RWPE1 (cell line): ENCODE measurements around the gene PTGDS.

Experiments
- CTCF ChIA-PET: fragments of 350-600 bp; sonication (Branson Sonifier 250); formaldehyde crosslinking; extraction: SDS; loops from one replicate; lab custom pipeline; 2021; lab: Yijun Ruan, JAX
- POLR2A ChIA-PET: fragments of 400-600 bp; formaldehyde crosslinking; extraction: SDS; loops from one replicate; lab custom pipeline; 2020; ENCODE audit warnings: antibody characterized with exemption; ENCODE audit not compliant: low non-redundant PET; lab: Yijun Ruan, JAX
- DNase-seq: peaks from one replicate; pipeline ENCODE4 v3.0.0; 2012; ENCODE audit warnings: low spot score
- H3K27ac ChIP-seq: fragments of 450-650 bp; 2 replicates; pipeline ENCODE4 v1.5.1; 2017
- CTCF ChIP-seq: fragments of 450-650 bp; conservative IDR thresholded peaks from 2 replicates; pipeline ENCODE4 v1.5.1; 2017; ENCODE audit warnings: low read depth, mild to moderate bottlenecking

The PTGDS gene

DNA sequence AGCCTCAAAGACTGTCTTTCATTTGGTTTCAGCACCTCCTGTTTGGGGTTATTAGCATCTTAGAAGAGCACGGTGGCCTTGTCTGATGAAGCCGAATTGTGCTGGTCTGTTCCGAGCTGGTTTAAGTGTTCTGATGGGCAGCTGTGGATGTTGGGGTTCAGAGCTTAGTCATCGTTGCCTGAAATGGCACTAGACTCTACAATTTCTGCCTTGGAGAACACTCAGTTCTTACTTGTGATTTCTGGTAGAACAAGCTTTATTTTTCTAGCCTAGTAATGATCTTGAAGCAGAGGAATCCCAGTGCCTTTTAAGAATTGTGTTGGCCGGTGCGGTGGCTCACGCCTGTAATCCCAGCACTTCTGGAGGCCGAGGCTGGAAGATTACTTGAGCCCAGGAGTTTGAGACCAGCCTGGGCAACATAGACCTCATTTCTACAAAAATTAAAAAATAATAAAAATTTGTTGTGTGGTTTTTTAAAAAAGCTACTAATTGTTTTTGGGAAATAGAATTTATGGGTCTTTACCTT lies 40.6 kb upstream of the PTGDS start:
- TF ChIP-seq CTCF, result no peak
- ChIA-PET POLR2A (no interaction called here), CTCF (interaction anchor here (1.2 to 1.3 kb wide), 3 partner anchors 93 to 148 kb away, joined by 3 read pairs; no protein-coding TSS in a partner anchor)
- peak overlapping the region; percentile 89 for H3K27ac ChIP-seq
- DNase-seq, result no peak

DNA sequence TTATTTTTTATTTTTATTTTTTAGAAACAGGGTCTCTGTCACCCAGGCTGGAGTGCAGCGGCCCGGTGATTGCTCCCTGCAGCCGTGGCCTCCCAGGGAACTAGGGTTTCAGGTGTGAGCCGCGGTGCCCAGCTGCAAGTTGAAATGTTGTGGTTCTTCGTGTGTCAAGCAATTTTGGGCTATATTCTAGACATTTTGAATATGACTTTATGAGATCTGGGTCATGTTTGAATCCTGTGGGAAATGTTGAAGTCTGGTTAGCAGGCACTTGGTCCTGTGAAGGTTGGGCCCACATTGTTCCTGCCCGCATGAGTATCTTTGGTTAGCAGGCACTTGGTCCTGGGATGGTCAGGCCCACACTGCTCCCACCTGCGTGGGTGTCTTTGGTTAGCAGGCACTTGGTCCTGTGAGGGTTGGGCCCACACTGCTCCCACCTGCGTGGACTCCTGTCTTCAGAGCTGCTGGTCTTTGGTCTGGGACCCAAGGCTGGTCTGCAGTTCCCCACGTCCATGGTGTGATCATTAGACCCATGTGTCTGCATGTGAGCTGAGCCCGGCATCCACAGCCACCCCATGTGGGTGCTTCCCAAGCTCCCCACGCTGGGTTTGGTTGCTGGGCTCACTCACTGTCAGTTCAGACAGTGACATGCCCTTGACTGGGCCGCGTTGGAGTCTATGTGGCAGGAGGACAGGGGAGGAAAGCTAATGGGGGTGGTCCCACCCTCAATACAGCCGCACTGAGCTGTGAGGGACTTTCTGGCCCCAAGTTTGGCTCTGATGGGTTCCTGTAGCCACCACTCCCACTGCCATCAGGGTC lies 39.9 kb upstream of the PTGDS start:
- ChIA-PET POLR2A (interaction anchor here (0.5 kb wide), 1 partner anchor 51 kb away, joined by 3 read pairs; the partner anchor contains the start of gene TRAF2), CTCF (interaction anchor here (1.1 to 1.3 kb wide), 4 partner anchors 11 to 149 kb away, joined by 3 to 4 read pairs (median 3); no protein-coding TSS in a partner anchor)
- peak overlapping the region; percentile 89 for H3K27ac ChIP-seq
- TF ChIP-seq CTCF, result no peak
- DNase-seq, result no peak

DNA sequence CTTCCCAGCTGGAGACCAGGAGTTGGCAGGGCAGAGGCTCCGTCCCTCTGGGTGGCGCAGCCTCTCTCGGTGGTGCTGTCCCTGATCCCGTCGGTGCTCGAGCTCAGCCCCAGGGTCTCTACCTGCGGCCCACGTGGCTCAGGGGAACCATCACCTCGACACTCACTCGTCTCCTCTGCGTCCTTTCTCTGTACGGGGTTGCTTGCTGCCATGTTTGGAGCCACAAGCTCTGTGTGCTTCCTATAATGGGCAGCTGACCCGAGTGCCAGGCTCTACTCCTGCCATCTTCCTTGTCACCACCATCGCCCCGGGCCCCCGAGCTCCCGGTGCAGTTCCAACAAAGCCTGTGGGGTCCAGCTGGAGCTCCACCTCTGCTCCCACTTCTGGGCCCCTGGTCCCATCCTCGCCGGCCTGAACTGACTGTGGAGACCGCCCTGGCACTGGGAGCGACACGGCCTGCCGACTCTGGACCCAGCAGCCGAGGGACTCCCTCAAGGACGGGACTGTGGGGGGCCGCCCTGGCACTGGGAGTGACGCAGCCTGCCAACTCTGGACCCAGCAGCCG lies 37.8 kb upstream of the PTGDS start:
- POLR2A ChIA-PET, result no interaction called here
- CTCF ChIA-PET, result interaction anchor here (0.7 to 1.2 kb wide), 3 partner anchors 8 to 251 kb away, joined by 3 to 4 read pairs (median 3); partner anchors contain the start of gene AJM1
- TF ChIP-seq CTCF, result no peak
- peak overlapping the region; percentile 89 for H3K27ac ChIP-seq
- DNase-seq, result no peak

DNA sequence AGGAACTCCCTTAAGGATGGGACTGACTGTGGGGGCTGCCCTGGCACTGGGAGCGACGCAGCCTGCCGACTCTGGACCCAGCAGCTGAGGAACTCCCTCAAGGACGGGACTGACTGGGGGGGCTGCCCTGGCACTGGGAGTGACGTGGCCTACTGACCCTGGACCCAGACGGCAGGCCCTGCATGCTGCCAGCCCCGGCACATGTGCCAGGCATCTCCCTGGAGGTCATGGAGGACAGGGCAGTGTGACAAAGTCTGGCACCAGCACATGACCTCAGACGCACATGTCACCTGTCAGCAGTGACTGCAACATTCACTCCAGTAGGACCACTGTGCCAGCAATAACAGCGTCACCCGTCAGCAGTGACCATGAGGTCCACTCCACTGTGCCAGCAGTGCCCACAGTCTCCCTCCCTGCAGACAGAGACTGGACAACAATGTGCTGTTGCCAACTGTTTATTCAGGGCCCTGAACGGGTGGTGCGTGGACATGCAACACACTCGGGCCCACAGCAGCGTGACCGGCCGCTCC lies 37.2 kb upstream of the PTGDS start:
- no peak for TF ChIP-seq CTCF
- ChIA-PET CTCF (interaction anchor here (1.2 kb wide), 1 partner anchor 8 kb away, joined by 3 read pairs; no protein-coding TSS in a partner anchor), POLR2A (no interaction called here)
- H3K27ac ChIP-seq, result peak overlapping the region; percentile 89
- DNase-seq, result no peak

GRCh38 chr9:136940526-136941230 lies 36.6 kb upstream of the PTGDS start:
- DNase-seq, result no peak
- ChIA-PET CTCF (no interaction called here), POLR2A (no interaction called here)
- TF ChIP-seq CTCF, result no peak
- H3K27ac ChIP-seq, result peak overlapping the region; percentile 89
